Measurements from ENCODE around the gene GP2.

GP2 gene

DNA sequence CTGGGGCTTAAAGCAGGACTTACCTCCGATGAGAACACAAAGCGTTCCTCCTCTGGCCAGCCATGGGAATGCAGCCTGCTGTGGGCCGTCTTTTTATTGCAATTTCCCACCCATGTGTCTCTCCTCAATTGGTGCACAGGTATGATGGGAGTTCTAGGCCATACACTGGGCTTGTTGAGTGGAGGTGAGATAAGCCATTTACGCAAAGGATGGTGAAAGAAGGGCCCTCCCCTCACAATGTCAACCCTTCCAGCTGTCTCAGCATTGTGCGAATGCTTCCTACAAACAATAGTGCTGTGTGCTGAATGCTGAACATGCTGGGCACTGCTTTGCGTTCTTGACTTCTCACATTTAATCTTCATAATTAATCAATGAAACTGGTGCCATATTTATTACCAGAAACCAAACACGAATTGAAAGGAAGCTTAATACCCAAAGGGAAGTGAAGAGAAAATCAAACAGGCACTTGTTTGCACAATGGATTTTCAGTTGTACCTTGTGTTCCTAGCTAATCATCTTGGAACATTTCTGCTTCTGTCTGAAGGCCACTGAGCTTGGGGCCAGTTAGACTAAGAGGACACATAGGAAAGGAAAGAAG, at the start of gene GP2:
Gene GP2 (minus strand): TSS at position 70 of the 598 bp plus-strand sequence. CDS start 1,082 bp downstream, outside the sequence.
- DNase-seq (ENCODE audit: extremely low read depth in 1 of 2, low read depth in 1 of 2) = no peak

DNA sequence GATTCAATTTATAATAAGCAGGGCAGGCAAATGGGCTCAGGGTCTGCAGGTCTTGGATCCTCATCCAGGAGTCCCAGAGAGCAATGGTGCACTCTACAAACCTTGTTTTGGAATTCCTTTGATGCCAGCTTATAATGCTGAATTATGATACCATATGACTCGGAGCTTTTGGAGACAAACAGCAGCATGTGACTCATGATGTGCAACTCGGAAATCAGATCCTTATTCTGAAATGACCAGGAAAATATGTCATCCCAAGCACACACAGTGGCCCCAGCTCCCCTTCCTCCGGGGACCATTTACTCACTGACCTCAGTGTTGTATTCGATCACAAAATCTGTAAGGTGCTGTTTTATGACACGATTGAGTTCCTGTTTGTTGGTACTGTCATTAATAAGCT, 45.4 kb upstream of the GP2 start:
- no peak for DNase-seq (ENCODE audit: extremely low read depth in 1 of 2, low read depth in 1 of 2)

DNA sequence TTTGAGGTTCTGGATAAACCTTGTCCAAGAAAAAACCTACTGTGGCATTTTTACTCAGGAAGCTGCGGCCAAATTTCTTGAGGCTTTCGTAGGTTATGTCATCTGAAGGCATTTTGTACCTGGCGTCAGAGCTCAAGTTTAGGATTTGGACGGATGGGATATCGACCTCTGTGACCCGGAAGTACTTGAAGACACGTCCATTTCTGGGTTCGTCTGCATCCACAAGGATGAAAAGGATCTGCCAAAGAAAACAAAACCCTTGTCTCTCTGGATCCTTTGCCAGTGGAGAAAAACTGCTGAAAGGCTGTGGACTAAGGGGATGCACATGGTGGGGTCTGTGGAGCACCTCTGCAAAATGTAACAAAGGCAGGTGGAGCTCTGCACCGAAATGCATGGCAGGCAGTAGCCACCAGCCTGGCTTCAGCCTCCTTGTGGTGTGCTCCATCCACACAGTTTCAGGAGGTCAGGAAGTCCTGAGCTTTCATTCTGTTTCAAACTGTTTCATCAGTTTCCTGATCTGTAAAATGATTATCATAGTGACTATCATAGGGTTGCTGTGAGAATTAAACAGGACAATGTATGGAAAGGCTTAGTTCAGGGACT, 42.2 kb upstream of the GP2 start:
- DNase-seq (ENCODE audit: extremely low read depth in 1 of 2, low read depth in 1 of 2) = no peak

DNA sequence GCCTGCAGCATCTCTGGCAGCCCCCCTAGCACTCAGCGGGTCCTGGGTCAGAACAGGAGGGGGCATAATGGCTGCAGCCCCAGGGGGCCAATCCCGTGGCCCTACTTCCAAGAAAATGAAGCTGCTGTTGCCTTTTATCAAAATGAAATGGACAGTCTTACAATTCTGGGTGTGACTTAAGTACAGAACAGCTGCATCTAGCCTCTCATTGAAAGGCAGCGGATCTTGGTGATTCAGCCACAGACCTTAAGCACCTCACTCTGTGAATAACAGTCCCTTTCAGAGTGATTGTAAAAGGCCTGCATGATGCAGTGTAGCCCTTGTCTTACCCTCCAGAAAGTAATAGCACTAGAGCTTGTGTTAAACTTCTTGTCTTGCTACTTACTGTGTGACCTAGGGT, 36.7 kb upstream of the GP2 start:
- DNase-seq (ENCODE audit: extremely low read depth in 1 of 2, low read depth in 1 of 2) = no peak

DNA sequence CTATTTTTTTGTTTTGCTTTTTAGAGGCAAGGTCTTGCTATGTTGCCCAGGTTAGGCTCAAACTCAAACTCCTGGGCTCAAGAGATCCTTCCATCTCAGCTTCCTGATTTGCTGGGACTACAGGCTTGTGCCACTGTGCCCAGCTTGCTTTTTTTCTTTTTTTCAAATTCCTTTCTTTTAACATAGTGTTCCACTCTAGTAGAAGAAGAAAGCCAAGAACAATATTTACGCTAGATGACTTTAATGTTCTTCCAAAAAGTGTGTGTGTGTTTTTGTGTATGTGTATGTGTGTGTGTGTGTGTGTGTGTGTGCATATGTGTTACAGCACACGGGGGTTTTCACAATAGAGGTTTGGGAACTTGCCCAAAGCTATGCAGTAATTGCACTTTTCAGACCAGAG, 35.9 kb upstream of the GP2 start:
- DNase-seq (ENCODE audit: extremely low read depth in 1 of 2, low read depth in 1 of 2) = no peak

DNA sequence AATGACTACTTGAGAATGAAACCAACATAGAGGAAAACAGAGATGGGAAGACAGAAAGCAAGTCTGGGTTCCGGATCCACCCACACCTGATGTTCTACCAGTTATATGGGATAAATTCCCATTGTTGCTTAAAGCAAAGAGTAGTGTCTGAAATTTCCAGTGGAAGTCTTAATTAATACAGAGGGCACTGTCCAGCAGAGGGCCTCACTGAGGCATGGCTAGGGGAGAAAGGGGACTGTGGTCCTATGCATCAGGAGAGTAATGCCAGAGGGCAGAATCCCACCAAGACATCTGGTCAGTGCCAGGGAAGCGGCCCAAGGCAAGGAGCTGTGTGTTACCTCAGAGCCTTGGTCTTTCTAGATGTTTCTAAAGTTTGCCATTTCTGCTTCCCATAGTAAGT, 32.7 kb upstream of the GP2 start:
- DNase-seq (ENCODE audit: extremely low read depth in 1 of 2, low read depth in 1 of 2) = no peak

DNA sequence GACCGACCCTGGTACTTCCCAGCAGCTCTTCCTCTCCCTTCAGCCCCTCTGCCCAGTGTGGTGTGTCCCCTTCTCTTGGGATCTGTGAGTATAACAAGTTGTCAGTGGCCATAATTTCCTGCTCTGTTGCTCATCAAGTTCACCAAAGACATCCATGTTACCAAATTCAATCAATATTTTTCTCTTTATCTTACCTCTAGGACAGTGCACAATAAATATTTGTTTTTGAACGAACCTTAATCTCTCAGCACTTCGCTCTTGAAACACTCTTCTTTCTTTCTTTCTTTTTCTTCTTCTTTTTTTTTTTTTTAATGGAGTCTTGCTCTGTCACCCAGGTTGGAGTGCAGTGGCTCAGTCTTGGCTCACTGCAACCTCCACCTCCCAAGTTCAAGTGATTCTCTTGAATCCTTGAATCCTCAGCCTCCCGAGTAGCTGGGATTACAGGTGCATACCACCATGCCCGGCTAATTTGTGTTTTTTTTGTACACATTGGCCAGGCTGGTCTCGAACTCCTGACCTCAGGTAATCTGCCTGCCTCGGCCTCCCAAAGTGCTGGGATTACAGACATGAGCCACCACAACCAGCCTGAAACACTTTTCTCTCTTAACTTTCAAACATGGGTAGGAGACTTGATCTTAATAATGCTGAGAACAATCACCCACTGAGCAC, 27.9 kb upstream of the GP2 start:
- DNase-seq (ENCODE audit: extremely low read depth in 1 of 2, low read depth in 1 of 2) = no peak

DNA sequence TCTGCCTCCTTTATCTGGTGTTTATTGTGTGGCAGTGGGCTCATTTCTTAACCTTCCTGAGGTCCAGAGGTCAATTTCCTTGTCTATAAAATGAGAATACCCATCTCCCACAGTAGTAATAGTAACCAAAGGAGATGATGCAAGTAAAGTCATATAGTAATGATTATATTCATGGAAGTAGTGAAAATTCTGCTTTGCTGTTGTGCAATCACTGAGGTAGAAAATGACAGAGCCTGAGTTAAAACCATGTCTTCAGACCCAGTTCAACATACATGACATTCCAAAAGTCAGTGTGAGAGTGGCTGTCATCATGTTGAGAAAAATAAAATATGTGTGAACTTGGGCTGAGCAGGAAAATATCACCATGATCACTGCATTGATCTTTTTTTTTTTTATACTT, 26.1 kb upstream of the GP2 start:
- no peak for DNase-seq (ENCODE audit: extremely low read depth in 1 of 2, low read depth in 1 of 2)

DNA sequence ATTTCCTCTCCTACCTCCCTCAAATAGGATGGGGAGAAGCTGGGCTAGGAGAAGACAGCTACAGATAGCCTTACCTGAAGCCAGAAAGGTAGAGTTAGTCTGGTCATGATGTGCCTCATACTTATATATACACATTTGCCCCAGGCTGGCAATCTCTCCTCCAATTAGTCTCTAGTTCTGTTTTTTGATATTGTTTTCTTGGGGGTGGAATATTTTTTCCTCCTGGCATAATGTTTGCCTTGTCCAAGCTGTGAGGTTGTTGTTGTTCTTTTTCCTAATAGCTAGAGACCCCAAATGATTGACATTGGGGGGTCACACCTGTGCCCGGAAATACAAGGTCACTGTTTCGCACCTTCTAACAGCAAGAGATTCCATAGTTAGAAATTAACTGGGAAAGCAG, 25.3 kb upstream of the GP2 start, which contains the start of gene UMOD:
Gene UMOD (minus strand): TSS at position 101 of the 400 bp plus-strand sequence. CDS start 1,978 bp downstream, outside the sequence.
- DNase-seq (ENCODE audit: extremely low read depth in 1 of 2, low read depth in 1 of 2) = no peak

DNA sequence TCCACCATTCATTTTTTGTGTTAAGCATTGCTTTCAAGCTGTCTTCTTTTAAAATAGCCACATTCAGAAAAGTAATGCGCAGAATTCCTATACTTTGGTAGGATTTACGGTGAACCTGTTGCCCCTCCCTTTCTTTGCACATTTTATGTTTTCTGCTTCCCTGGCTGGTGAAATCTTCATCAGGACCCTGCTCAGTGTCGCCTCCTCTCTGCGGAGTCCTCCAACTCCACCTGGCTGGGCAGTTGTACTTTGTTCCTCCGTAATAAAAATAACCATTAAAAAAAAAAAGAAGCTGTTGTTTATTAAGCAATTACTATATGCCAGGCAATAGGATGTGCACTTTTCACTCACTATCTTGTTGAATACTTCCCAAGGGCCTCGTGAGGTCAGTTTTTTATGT, 22.3 kb upstream of the GP2 start:
- no peak for DNase-seq (ENCODE audit: extremely low read depth in 1 of 2, low read depth in 1 of 2)

DNA sequence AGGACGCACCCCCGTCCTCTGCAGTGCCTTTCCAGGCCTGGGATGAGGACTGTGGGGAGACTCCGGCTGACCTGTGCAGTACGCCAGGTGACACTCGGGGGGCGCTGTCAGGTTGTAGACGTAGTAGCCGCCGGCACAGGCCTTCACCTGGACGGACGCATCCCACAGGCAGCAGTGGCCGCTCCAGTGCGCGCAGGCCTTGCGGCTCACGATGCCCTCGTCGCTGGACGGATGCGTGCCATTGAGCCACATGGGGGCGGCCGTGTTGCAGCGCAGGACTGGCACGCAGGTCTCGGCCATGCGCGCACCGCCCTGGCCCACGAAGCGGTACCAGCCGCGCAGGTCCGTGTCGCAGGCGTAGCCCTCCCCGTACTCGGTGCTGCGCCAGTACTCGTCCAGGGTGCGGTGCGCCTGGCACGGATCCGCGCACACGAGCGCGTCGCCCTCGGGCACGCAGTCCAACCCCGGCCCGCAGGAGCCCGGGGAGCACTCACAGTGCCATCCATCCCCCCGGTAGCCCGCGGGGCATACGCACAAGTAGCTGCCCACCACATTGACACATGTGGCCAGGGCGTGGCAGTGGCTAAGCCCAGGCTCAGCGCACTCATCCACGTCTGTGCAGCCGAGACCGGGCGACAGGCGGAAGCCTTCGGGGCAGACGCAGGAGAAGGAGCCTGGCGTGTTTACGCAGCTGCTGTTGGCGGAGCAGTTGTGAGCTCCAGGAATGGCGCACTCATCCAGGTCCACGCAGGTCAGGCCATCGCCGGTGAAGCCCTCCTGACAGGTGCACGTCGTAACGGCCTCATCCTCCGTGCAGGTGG, 21.3 kb upstream of the GP2 start:
- no peak for DNase-seq (ENCODE audit: extremely low read depth in 1 of 2, low read depth in 1 of 2)

DNA sequence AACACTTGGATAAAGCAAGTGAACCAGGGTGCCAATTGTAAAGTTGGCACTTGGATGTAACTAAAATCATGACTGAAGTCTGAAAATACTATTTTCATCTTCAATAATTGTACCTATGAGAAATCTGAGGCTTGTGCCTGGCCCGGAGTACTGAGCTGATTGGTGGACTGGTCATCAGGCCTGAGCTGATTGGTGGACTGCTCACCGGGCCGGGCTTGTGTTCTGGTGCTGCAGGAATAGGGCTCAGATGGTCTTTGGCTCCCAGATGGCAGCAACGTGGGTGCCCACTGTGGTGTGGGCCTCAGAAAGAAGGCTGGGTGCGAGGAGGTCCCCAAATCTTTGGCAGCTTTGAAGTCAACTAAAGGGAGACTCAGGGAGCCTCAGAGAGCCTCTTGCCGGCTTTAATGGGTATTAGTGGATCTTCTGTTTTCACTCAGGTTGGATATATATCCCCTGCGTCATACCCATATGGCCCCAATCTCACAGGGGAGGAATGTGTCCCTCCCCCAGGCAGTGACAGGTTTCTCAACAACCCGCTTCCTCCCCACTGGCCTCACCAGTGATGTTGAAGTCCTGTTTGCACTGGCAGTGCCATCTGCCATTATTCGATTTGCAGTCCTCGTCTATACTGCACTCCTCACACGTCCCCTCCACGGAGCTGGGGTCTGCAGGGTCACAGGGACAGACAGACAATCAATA, 20.5 kb upstream of the GP2 start:
- no peak for DNase-seq (ENCODE audit: extremely low read depth in 1 of 2, low read depth in 1 of 2)

DNA sequence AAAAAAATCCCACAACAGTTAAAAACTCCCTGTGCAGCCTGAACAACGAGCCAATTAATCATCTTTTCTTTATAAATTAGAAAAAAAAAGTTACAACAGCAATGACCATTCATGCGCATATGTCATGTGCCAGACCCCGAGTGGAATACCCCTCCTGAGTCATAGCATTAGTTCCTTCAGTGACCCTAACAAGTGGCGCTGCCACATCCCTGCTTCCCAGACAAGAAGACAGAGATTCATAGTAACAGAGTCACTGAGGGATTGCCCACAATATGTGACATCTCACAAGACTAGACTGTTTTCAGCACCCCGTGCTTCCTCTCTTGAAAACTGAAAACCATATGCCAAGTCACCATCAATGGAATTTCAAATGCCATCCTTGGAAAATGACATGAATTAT, 17.3 kb upstream of the GP2 start:
- no peak for DNase-seq (ENCODE audit: extremely low read depth in 1 of 2, low read depth in 1 of 2)

DNA sequence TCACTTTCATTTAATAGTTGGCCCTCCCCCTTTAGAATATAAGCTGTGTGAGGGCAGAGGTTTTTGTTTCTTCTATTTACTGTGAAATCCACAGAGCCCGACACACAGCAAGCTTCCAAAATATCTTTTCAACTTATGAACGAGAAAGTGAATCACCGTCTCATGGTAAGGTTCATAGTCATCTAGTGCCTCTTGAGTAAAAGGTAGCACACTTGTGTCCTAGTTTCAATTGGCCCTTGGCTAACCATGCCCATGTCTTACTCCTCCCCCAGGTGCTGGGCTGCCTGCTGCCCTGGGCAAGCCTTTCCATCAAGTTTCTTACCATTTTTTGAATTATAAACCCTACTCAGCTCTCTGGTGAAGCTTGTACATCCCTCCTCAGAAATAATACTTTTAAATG, 12.4 kb upstream of the GP2 start:
- DNase-seq (ENCODE audit: extremely low read depth in 1 of 2, low read depth in 1 of 2) = no peak

DNA sequence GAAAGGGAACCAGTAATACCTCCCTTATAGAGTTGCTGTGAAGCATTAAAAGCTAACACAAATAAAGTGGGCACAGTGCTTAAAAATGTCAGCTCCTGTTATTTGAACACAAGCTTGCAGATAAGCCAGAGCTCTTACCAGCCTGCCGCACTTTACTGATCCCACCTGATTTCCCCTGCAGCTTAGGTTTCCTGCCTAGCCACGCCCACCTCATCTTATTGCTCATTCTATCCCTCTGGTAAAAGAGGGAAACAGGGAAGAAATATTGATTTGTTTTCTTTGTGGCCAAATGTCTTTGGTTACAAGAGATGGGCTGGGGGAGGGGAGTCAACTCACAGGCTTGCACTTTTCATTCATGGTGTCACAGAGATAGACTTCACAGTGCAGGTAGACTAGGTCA, 9.6 kb upstream of the GP2 start:
- no peak for DNase-seq (ENCODE audit: extremely low read depth in 1 of 2, low read depth in 1 of 2)

DNA sequence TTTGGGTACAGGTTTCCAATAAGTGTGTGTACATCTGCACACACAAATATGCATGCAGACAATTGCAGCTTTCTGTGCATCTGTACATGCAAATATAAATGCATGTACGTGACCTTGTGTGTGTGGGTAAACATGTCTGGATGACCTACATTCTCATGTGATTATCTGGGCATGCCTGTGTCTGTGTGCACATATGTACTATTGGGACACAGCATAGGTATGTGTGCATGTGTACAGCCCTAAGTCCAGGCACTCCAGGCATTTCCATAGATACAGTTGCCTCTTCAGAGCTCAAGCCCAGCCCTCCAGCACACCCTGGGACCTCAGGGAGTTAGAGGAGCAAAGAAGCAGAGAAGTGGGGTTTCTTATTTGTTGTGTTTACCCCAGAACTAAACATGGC, 7.1 kb upstream of the GP2 start:
- no peak for DNase-seq (ENCODE audit: extremely low read depth in 1 of 2, low read depth in 1 of 2)

DNA sequence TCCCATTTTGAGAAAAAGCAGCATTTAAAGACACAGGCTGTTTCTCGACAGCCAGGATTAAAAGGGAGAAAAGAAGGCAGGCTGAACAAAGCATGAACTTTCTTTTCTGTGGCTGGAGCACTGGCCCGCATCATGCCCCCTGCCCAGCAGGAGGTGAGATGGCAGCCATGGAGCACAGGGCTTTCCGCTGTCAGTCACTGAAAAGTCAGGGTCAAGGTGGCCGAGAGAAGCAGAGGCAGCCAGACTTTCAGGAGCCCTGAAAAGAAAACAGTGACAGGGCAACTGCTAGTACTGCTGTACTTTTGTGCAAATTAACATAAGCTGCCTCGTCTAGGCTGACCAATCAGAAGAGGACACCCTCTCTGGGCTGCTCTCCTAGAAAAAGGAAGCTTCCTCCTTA, 5.8 kb upstream of the GP2 start:
- DNase-seq (ENCODE audit: extremely low read depth in 1 of 2, low read depth in 1 of 2) = no peak

DNA sequence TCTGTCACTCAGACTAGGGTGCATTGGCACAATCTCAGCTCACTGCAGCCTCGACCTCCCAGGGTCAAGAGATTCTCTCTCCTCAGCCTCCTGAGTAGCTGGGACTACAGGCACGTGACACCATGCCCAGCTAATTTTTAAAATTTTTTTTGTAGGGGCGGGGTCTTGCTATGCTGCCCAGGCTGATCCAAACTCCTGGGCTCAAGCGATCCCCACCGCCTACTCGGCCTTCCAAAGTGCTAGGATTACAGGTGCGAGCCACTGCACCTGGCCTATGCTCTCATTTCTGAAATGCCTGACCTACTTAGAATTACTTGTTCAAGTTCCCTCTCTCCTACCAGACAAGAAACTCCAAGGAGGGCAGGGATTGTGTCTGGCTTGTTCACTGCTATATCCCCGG, 5.1 kb upstream of the GP2 start:
- DNase-seq (ENCODE audit: extremely low read depth in 1 of 2, low read depth in 1 of 2) = no peak

DNA sequence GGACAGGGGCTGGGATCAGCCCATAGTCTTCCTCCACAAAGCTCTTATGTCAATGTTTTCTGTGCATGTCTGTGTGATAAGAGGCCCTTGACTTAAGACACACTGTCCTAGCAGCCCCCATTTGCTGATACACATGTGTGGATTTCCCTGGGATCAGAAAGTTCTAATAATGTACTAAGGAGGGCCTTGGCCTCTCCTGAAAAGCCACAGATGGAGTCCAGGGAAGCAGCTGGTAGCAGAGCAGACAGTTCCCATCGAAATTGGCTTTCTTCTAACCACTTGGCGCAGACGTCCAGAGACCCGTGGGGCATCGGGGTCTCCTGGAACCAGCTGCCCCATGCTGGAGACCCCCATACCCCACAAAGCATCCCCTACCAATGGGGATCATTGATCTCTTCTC, 4.3 kb upstream of the GP2 start:
- DNase-seq (ENCODE audit: extremely low read depth in 1 of 2, low read depth in 1 of 2) = no peak

DNA sequence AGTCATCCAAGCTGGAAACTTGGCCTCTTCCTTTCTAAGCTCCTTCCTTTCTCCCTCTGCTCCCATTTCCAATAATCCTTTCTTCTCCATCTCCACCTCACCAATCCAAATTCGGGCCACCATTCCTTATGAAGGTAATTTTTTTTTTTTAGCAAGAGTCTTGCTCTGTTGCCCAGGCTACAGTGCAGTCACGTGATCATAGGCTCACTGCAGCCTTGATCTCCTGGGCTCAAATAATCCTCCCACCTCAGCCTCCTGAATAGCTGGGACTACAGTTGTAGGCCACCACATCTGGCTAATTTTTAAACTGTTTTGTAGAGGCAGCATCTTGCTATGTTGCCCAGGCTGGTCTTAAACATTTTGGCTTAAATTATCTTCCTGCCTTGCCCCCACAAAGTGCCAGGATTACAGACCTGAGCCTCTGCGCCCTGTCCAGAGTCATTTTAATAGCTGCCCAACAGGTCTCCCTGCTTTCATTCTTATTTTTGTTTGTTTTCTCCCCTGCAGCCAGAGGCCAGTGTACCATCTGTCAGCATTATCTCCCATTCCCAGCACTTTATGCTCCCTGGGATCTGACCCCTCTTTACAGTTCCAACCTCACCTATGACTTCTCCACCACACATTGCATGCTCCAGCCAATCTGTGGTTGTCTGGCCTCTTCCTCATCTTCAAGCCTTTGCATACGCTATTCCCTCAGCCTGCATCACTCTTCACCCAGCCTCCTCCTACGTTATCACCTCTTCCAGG, 2.3 kb upstream of the GP2 start:
- no peak for DNase-seq (ENCODE audit: extremely low read depth in 1 of 2, low read depth in 1 of 2)

Data from activated CD8-positive, alpha-beta memory T cell treated with anti-CD3 and anti-CD28 coated beads for 1 hour (primary cell).